Cardiac muscle cell (in vitro differentiated cells and primary cell): ENCODE data around the gene SYCP2. TPM values are rescaled to one million over a fixed set of nuclear protein-coding genes. Genes with fewer than 3 reads are reported as not detected.
A peak's percentile ranks its signal among the peaks of the same experiment; 100 is the strongest.

Experiments
- DNase-seq, 2 donors: peaks; one replicate each; pipeline versions ENCODE4 v3.0.0 to v3.0.0-alpha.2; 2010 to 2017; ENCODE audit warnings: low read depth in 1 of 2, low spot score in 1 of 2
- H3K27ac ChIP-seq: fragments of 200-600 bp; sonication (generic); 2 replicates; pipeline ENCODE4 v1.5.1; 2016
- H3K27me3 ChIP-seq: fragments of 200-600 bp; sonication (generic); 2 replicates; pipeline ENCODE4 v1.6.0; 2016; ENCODE audit warnings: control low read depth
- H3K36me3 ChIP-seq: fragments of 200-600 bp; sonication (generic); 2 replicates; pipeline ENCODE4 v1.5.1; 2016; ENCODE audit warnings: control low read depth
- H3K4me1 ChIP-seq: fragments of 200-600 bp; sonication (generic); 2 replicates; pipeline ENCODE4 v1.8.1; 2017; ENCODE audit warnings: low read depth, mild to moderate bottlenecking, mixed run types
- H3K4me3 ChIP-seq: fragments of 200-600 bp; sonication (generic); 2 replicates; pipeline ENCODE4 v1.5.1; 2016; ENCODE audit warnings: mild to moderate bottlenecking
- H3K9me3 ChIP-seq: fragments of 200-600 bp; sonication (generic); 2 replicates; pipeline ENCODE4 v1.5.1; 2017; ENCODE audit warnings: low read depth, mild to moderate bottlenecking, control low read depth
- CTCF ChIP-seq: IDR thresholded peaks from 2 replicates; pipeline ENCODE4 v1.5.1; 2012; ENCODE audit warnings: low read depth, mild to moderate bottlenecking, low read length
- polyA plus RNA-seq: library from polyadenylated mRNA; unstranded; fragments of >200 nt; fragmentation: Nextera tagmentation; extraction: Ambion mirVana; gene quantifications from 2 replicates; pipeline ENCODE4 v1.2.1, GENCODE V29; 2016
- total RNA-seq: library from RNA; depleted of rRNA; stranded (reverse); fragments of >200 nt; gene quantifications from 2 replicates; pipeline ENCODE4 v1.2.3, GENCODE V29; 2016

SYCP2 gene
- total and polyA plus RNA-seq, 2 experiments from 2014 or later, result 0.60 TPM; not detected in 1

DNA sequence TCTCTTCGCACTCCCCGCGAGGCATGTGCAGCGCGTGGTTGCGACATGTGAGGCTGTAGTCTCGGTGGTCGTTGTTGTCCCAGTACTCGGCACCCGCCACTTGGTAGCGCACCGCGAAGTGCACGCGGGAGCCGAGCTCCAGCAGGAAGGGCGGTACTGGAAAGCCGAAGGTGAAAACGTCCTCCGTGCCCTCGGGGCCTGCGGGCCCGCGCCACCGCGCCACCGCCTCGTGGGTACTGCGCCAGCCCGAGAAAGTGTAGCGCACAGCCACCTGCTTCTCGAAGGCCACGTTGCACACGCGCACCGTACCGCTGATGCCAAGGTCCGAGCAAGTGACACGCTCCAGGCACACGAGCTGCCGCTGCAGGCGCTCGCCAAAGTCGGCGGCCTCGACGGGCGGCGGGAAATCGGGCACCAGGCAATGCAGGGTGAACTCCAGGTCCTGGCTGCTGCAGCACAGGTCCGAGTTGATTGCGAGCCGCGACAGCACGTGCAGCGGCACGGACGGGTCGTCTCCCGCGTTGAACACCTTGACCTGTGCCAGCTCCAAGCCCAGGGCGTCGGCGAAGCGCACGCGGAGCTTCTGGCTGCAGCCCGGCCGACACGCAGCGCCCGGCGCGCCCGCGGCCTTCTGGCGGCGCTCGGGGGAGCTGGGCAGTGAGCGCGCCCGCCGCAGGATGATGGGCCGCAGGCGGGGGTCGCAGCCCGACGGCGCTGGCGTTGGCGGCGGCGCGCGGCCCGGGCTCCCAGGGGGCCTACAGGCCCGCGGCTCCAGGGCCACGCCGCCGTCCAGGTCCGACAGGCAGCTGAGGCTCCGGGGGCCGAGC, 5.8 kb upstream of the SYCP2 start:
- H3K4me3 ChIP-seq, result peak overlapping the region; percentile 93
- peak overlapping the region; percentile 97 for H3K27ac ChIP-seq
- H3K27me3 ChIP-seq, result peaks cover 7% of the 10 kb centered on the region
- H3K9me3 ChIP-seq, result no peaks in the 10 kb centered on the region
- H3K4me1 ChIP-seq, result peaks cover 35% of the 10 kb centered on the region
- no peak for DNase-seq
- peaks cover 15% of the 10 kb centered on the region for H3K36me3 ChIP-seq
- no peak for TF ChIP-seq CTCF

DNA sequence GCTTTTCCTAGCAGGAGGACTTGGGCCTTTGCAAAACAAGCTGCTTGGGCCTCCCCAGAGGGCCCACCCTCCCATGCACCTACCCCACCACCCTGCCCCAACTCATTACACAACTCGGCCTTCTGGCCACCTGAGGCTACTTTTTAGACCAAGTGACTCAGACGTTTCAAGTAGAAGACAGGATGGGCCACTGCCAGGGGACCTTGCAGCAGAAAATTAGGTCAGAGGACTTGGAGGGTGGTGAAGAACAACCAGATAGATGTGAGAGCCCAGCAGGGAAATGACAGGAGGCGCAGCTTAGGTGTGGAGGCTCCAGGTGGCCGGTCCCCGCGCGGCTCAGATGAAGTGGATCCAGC, 5.2 kb upstream of the SYCP2 start:
- Histone ChIP-seq H3K36me3 (peaks cover 9% of the 10 kb centered on the region), H3K9me3 (no peaks in the 10 kb centered on the region), H3K27me3 (peaks cover 7% of the 10 kb centered on the region), H3K4me3 (peak overlapping the region; percentile 9), H3K27ac (no peak overlapping the region), H3K4me1 (peaks cover 35% of the 10 kb centered on the region)
- no peak for TF ChIP-seq CTCF
- DNase-seq, result no peak

- no peaks in the 10 kb centered on the region for H3K9me3 ChIP-seq
- peaks cover 5% of the 10 kb centered on the region for H3K36me3 ChIP-seq
- no peak overlapping the region for H3K27ac ChIP-seq
- peaks cover 35% of the 10 kb centered on the region for H3K4me1 ChIP-seq
- no peak for TF ChIP-seq CTCF
- DNase-seq, result no peak
- peaks cover 7% of the 10 kb centered on the region for H3K27me3 ChIP-seq
- peak overlapping the region; percentile 9 for H3K4me3 ChIP-seq
Observed at GRCh38 chr20:59938221-59938620, 4.8 kb upstream of the SYCP2 start.

DNA sequence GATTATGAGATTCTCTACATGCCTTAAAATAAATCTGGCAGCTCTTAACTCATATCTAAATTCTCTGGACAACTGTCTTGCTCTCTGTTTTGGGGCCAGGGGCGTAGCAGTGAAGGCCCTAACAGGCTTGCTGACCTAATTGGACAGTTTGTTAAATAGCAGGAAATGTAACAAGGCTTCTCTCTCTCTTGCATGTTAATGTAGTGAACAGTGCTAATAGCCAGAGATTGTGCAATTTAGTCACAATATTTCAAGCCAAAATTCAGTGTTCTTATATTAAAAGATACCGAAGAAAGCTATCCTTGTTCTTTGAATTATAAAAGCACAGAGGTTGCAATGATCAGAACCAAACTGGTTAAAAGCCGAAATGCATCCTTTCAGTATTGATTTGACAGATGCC, 3.7 kb upstream of the SYCP2 start:
- no peak overlapping the region for H3K27ac ChIP-seq
- no peaks in the 10 kb centered on the region for H3K36me3 ChIP-seq
- no peak for TF ChIP-seq CTCF
- H3K4me1 ChIP-seq, result peaks cover 35% of the 10 kb centered on the region
- peaks cover 7% of the 10 kb centered on the region for H3K27me3 ChIP-seq
- DNase-seq, result peak in 1 of 2 donors; percentile 32
- H3K4me3 ChIP-seq, result no peak overlapping the region
- no peaks in the 10 kb centered on the region for H3K9me3 ChIP-seq

GRCh38 chr20:59936409-59936808, 3.0 kb upstream of the SYCP2 start:
- H3K4me3 ChIP-seq, result no peak overlapping the region
- no peaks in the 10 kb centered on the region for H3K36me3 ChIP-seq
- no peak for DNase-seq
- peaks cover 29% of the 10 kb centered on the region for H3K4me1 ChIP-seq
- TF ChIP-seq CTCF, result no peak
- peaks cover 7% of the 10 kb centered on the region for H3K27me3 ChIP-seq
- no peak overlapping the region for H3K27ac ChIP-seq
- H3K9me3 ChIP-seq, result no peaks in the 10 kb centered on the region
